DND-41 (cell line): ENCODE data around the gene KCNH2.

ENCODE experiments used
- ATAC-seq: fragments of 200-7000 bp; cut with Tn5 transposase; 3 replicates; pipeline ENCODE4 v1.9.1; 2021; ENCODE audit warnings: low read depth; ENCODE audit not compliant: insufficient read depth
- DNase-seq: peaks from one replicate; pipeline ENCODE4 v3.0.0-alpha.2; 2020
- H2AFZ ChIP-seq: 2 replicates; pipeline ENCODE4 v1.6.0; 2012; ENCODE audit warnings: low read depth, low read length
- H3K27ac ChIP-seq: 2 replicates; pipeline ENCODE4 v1.5.1; 2012; ENCODE audit warnings: low read length, inconsistent platforms
- H3K27me3 ChIP-seq: fragments of 200-600 bp; sonication (generic); 2 replicates; pipeline ENCODE4 v1.6.0; 2012; ENCODE audit warnings: low read length, mild to moderate bottlenecking, inconsistent platforms; ENCODE audit not compliant: insufficient read depth, poor library complexity
- H3K36me3 ChIP-seq: 2 replicates; pipeline ENCODE4 v1.5.1; 2012; ENCODE audit warnings: low read length, inconsistent platforms; ENCODE audit not compliant: insufficient read depth
- H3K4me1 ChIP-seq: 2 replicates; pipeline ENCODE4 v1.5.1; 2012; ENCODE audit warnings: mild to moderate bottlenecking, low read length; ENCODE audit not compliant: insufficient read depth
- H3K4me2 ChIP-seq: 2 replicates; pipeline ENCODE4 v1.6.0; 2012; ENCODE audit warnings: mild to moderate bottlenecking, moderate library complexity, low read length, inconsistent platforms; ENCODE audit not compliant: insufficient read depth
- H3K4me3 ChIP-seq, 2 experiments: fragments of 200-600 bp in 1 of 2; shearing (Covaris generic) in 1 of 2; 2 replicates each; pipeline ENCODE4 v1.5.1; 2012 to 2016; ENCODE audit warnings: inconsistent platforms in 2 of 2, low read length in 2 of 2, mild to moderate bottlenecking in 2 of 2, low read depth in 1 of 2, moderate library complexity in 1 of 2
- H3K79me2 ChIP-seq: 2 replicates; pipeline ENCODE4 v1.6.0; 2012; ENCODE audit warnings: low read length, inconsistent platforms; ENCODE audit not compliant: insufficient read depth
- H3K9ac ChIP-seq: 2 replicates; pipeline ENCODE4 v1.6.0; 2012; ENCODE audit warnings: low read depth, mild to moderate bottlenecking, inconsistent platforms, low read length, moderate library complexity
- H3K9me3 ChIP-seq: 2 replicates; pipeline ENCODE4 v1.5.1; 2012; ENCODE audit warnings: low read length, moderate library complexity, mild to moderate bottlenecking, inconsistent platforms; ENCODE audit not compliant: insufficient read depth, severe bottlenecking
- H4K20me1 ChIP-seq: 2 replicates; pipeline ENCODE4 v1.6.0; 2012; ENCODE audit warnings: low read length; ENCODE audit not compliant: insufficient read depth
- CTCF ChIP-seq: IDR thresholded peaks from 2 replicates; pipeline ENCODE4 v1.5.1; 2012; ENCODE audit warnings: borderline replicate concordance, low read length, moderate library complexity, mild to moderate bottlenecking; ENCODE audit not compliant: poor library complexity, severe bottlenecking; ENCODE audit errors: extremely low read depth
- EZH2 ChIP-seq: IDR thresholded peaks from 3 replicates; pipeline ENCODE4 v1.6.1; 2012; ENCODE audit warnings: borderline replicate concordance, low read depth, mild to moderate bottlenecking, moderate library complexity, low read length, inconsistent platforms; ENCODE audit not compliant: severe bottlenecking

The KCNH2 gene

DNA sequence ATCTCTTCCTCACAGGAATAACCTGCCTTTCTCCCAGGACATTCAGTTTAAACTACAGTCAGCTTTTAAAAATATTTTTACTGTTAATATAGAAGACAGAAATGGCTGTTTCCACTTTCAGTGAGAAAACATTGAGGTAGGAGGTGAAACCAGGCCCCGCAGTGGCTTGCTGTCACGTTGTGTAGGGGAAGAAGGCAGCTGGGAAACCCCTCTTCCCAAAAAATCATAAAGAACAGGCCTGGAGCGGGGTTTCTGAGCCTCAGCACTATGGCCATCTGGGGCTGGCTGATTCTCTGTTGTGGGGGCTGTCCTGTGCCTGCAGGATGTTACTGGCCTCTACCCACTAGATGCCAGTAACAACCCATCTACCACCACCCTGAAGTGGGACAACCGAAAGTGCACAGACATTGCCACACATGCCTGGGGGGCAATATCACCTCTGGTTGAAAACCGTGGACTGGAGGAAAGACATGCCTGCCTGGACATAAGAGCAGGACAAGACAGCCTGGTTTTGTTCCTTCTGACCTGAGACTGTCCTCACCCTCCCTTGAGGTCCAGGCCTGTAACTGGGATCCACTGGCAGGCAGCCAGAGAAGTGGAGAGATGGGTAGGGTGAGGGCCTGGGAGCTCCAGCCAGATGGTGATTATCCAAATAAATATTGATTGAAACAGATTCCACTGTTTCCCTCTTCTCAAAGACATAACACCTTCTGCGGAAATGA is 43.9 kb downstream of the KCNH2 start:
- peaks cover 36% of the 10 kb centered on the region for H3K27me3 ChIP-seq
- H3K4me3 ChIP-seq: no peak overlapping the region
- no peaks in the 10 kb centered on the region; the same call in 1 of the 2 replicates for H4K20me1 ChIP-seq
- H3K9me3 ChIP-seq: no peaks in the 10 kb centered on the region
- ATAC-seq (no peak), DNase-seq (no peak)
- no peaks in the 10 kb centered on the region; the same call in 1 of the 2 replicates for H3K4me1 ChIP-seq
- no peak overlapping the region for H3K4me2 ChIP-seq
- TF ChIP-seq CTCF: no peak
- TF ChIP-seq EZH2: no peak
- H2AFZ ChIP-seq: no peak overlapping the region
- H3K36me3 ChIP-seq: no peaks in the 10 kb centered on the region
- H3K9ac ChIP-seq: no peak overlapping the region
- H3K27ac ChIP-seq: no peak overlapping the region
- H3K79me2 ChIP-seq: no peaks in the 10 kb centered on the region

GRCh38 chr7:150931199-150931869 is 46.8 kb downstream of the KCNH2 start:
- no peaks in the 10 kb centered on the region for H4K20me1 ChIP-seq
- H2AFZ ChIP-seq: no peak overlapping the region
- H3K79me2 ChIP-seq: no peaks in the 10 kb centered on the region
- no peak overlapping the region for H3K4me3 ChIP-seq
- H3K27ac ChIP-seq: no peak overlapping the region
- H3K36me3 ChIP-seq: no peaks in the 10 kb centered on the region
- DNase-seq: peak; percentile 40
- peak; percentile 49 for ATAC-seq
- no peaks in the 10 kb centered on the region for H3K9me3 ChIP-seq
- no peaks in the 10 kb centered on the region for H3K4me1 ChIP-seq
- TF ChIP-seq CTCF (no peak), EZH2 (no peak)
- no peak overlapping the region for H3K4me2 ChIP-seq
- peaks cover 21% of the 10 kb centered on the region for H3K27me3 ChIP-seq
- H3K9ac ChIP-seq: no peak overlapping the region

- Histone ChIP-seq H2AFZ (no peak overlapping the region), H4K20me1 (no peaks in the 10 kb centered on the region), H3K9me3 (no peaks in the 10 kb centered on the region), H3K27ac (no peak overlapping the region), H3K36me3 (no peaks in the 10 kb centered on the region), H3K27me3 (peaks cover 20% of the 10 kb centered on the region), H3K4me2 (no peak overlapping the region), H3K79me2 (no peaks in the 10 kb centered on the region), H3K4me1 (no peaks in the 10 kb centered on the region), H3K4me3 (no peak overlapping the region), H3K9ac (no peak overlapping the region)
- ATAC-seq: no peak
- DNase-seq: no peak
- TF ChIP-seq CTCF (no peak), EZH2 (no peak)
Measured at GRCh38 chr7:150928541-150928940, 49.6 kb downstream of the KCNH2 start.
